Endothelial cell of umbilical vein (primary cell): ENCODE measurements around the gene PPP2R2D. TPM values are rescaled to one million over a fixed set of nuclear protein-coding genes. Genes with fewer than 3 reads are reported as not detected.

ENCODE experiments used
- BruUV-seq: library from RNA; stranded (reverse); fragments of 400-500 nt; replicated peaks from 2 replicates; lab custom pipeline; 2021; lab: Mats Ljungman, UMichigan
- CTCF ChIA-PET: fragments of 300-600, 350-600 bp; sonication (Branson Sonifier 250); formaldehyde crosslinking; loops from one replicate; lab custom pipeline; 2021; ENCODE audit warnings: antibody characterized with exemption, inconsistent platforms; lab: Charles Lee
- POLR2A ChIA-PET: fragments of 300-600, 350-600 bp; sonication (Branson Sonifier 250); formaldehyde crosslinking; loops from one replicate; lab custom pipeline; 2021; ENCODE audit warnings: antibody characterized with exemption, inconsistent platforms; lab: Charles Lee
- DNase-seq: peaks from one replicate; pipeline ENCODE4 v3.0.0-alpha.2; 2011; ENCODE audit warnings: low read depth, low spot score
- FAIRE-seq: peaks from 2 replicates; lab custom pipeline; 2011; peaks lifted over from hg19 to GRCh38; lab: Jason Lieb, UNC
- H2AFZ ChIP-seq: 2 replicates; pipeline ENCODE4 v1.6.0; 2012; ENCODE audit warnings: low read depth, low read length, control low read depth, inconsistent platforms
- H3K27ac ChIP-seq: 2 replicates; pipeline ENCODE4 v1.5.1; 2011; ENCODE audit warnings: low read depth, mild to moderate bottlenecking, control low read depth, low read length, moderate library complexity; ENCODE audit not compliant: insufficient read depth
- H3K27me3 ChIP-seq, 2 experiments: 2 replicates each; pipeline versions ENCODE4 v1.6.0 to v1.6.1; 2011; ENCODE audit warnings: low read length in 2 of 2, mixed read lengths in 1 of 2; ENCODE audit not compliant: control insufficient read depth in 2 of 2, insufficient read depth in 2 of 2
- H3K36me3 ChIP-seq, 2 experiments: 2 replicates in 1 of 2; 3 replicates in 1 of 2; pipeline ENCODE4 v1.5.1; 2011; ENCODE audit warnings: low read length in 2 of 2, mild to moderate bottlenecking in 1 of 2, moderate library complexity in 1 of 2; ENCODE audit not compliant: control insufficient read depth in 2 of 2, insufficient read depth in 2 of 2; ENCODE audit errors: extremely low read depth in 1 of 2
- H3K4me1 ChIP-seq: 3 replicates; pipeline ENCODE4 v1.5.1; 2011; ENCODE audit warnings: mild to moderate bottlenecking, low read length; ENCODE audit not compliant: control insufficient read depth, insufficient read depth; ENCODE audit errors: extremely low read depth
- H3K4me2 ChIP-seq: 2 replicates; pipeline ENCODE4 v1.6.1; 2011; ENCODE audit warnings: low read length, control low read depth, mixed read lengths; ENCODE audit not compliant: insufficient read depth
- H3K4me3 ChIP-seq, 3 experiments: fragments of 200-600 bp in 1 of 3; sonication (generic), shearing (Covaris generic) in 1 of 3; replicated peaks in 1 of 3; 2 replicates each; pipeline ENCODE4 v1.5.1; 2011 to 2016; ENCODE audit warnings: control low read depth in 3 of 3, low read length in 3 of 3, mild to moderate bottlenecking in 2 of 3, inconsistent platforms in 1 of 3, low read depth in 1 of 3, moderate library complexity in 1 of 3; ENCODE audit not compliant: insufficient read depth in 1 of 3
- H3K79me2 ChIP-seq: 2 replicates; pipeline ENCODE4 v1.6.0; 2012; ENCODE audit warnings: low read length, inconsistent platforms; ENCODE audit not compliant: control insufficient read depth, insufficient read depth
- H3K9ac ChIP-seq: replicated peaks from 2 replicates; pipeline ENCODE3; 2011; ENCODE audit warnings: low read length, control low read depth; ENCODE audit not compliant: insufficient read depth; ENCODE audit errors: extremely low read depth
- H3K9me1 ChIP-seq: replicated peaks from 3 replicates; pipeline ENCODE4 v1.6.0; 2011; ENCODE audit warnings: mild to moderate bottlenecking, low read length; ENCODE audit not compliant: control insufficient read depth, insufficient read depth; ENCODE audit errors: extremely low read depth
- H3K9me3 ChIP-seq: replicated peaks from 2 replicates; pipeline ENCODE4 v1.5.1; 2012; ENCODE audit warnings: low read length, inconsistent platforms; ENCODE audit not compliant: control insufficient read depth, insufficient read depth
- H4K20me1 ChIP-seq: replicated peaks from 2 replicates; pipeline ENCODE3; 2011; ENCODE audit warnings: mild to moderate bottlenecking, low read length; ENCODE audit not compliant: control insufficient read depth, insufficient read depth; ENCODE audit errors: extremely low read depth
- FOS ChIP-seq: IDR thresholded peaks from 2 replicates; pipeline ENCODE4 v1.6.1; 2011; ENCODE audit warnings: mild to moderate bottlenecking, low read length, moderate library complexity, borderline replicate concordance; ENCODE audit not compliant: insufficient read depth
- GATA2 ChIP-seq: IDR thresholded peaks from 2 replicates; pipeline ENCODE4 v1.7.0; 2011; ENCODE audit warnings: low read depth, mild to moderate bottlenecking, moderate library complexity, mixed read lengths, low read length; ENCODE audit not compliant: insufficient read length, insufficient read depth
- JUN ChIP-seq: IDR thresholded peaks from 2 replicates; pipeline ENCODE4 v1.6.1; 2011; ENCODE audit warnings: borderline replicate concordance, low read depth; ENCODE audit not compliant: insufficient read length, insufficient read depth
- MAX ChIP-seq: IDR thresholded peaks from 2 replicates; pipeline ENCODE4 v1.6.1; 2011; ENCODE audit not compliant: insufficient read depth, insufficient read length
- POLR2AphosphoS5 ChIP-seq: IDR thresholded peaks from 2 replicates; pipeline ENCODE4 v1.6.1; 2012; ENCODE audit warnings: low read depth, mild to moderate bottlenecking, control low read depth, low read length, moderate library complexity; ENCODE audit not compliant: insufficient read depth
- dilution Hi-C: fragments of 300-500 bp; cut with MboI; formaldehyde crosslinking; loops from one replicate; pipeline ENCODE4 v1.15.0; 2019; ENCODE audit warnings: low sequenced_read_pairs; ENCODE audit not compliant: extremely low pct_ligation_motif_present
- intact Hi-C: fragments of 100-400 bp; cut with micrococcal nuclease; formaldehyde crosslinking; loops from one replicate; pipeline ENCODE4 v1.10.0; 2022
- polyA plus RNA-seq, 4 experiments: library from polyadenylated mRNA; depleted of rRNA in 3 of 4; stranded (reverse) in 3 of 4; unstranded in 1 of 4; fragments of >200 nt; gene quantifications; 2 replicates each; pipeline versions ENCODE4 v1.2.1 to v1.2.3, GENCODE V29; 2011 to 2012; ENCODE audit warnings: missing spikeins in 1 of 4
- total RNA-seq: library from RNA; stranded (reverse); gene quantifications from 2 replicates; pipeline ENCODE4 v1.2.3, GENCODE V29; 2021
- TF ChIP-seq, protein P1 (sequence below), 2 donors: IDR thresholded peaks; 1 replicate in 1 of 2; 2 replicates in 1 of 2; pipeline ENCODE4 v1.5.1; 2011; ENCODE audit warnings: low read length in 2 of 2, mild to moderate bottlenecking in 2 of 2, moderate library complexity in 2 of 2, control low read depth in 1 of 2, inconsistent platforms in 1 of 2, low read depth in 1 of 2; ENCODE audit not compliant: insufficient read depth in 1 of 2; ENCODE audit errors: extremely low read depth in 1 of 2

The PPP2R2D gene
- total and polyA plus RNA-seq, 2 donors (not counting 3 experiments of a cell fraction or from before 2014, with no cell fraction given): 29.9 to 36.3 TPM

GRCh38 chr10:131944976-131945695 is 44.3 kb downstream of the PPP2R2D start:
- Histone ChIP-seq H3K36me3 (peaks cover 12 to 15% of the 10 kb centered on the region in 2 experiments), H3K27me3 (no peaks in the 10 kb centered on the region), H3K9me3 (no peaks in the 10 kb centered on the region), H3K4me3 (no peak overlapping the region), H3K9me1 (no peaks in the 10 kb centered on the region), H3K79me2 (peaks cover 20% of the 10 kb centered on the region), H3K27ac (peak overlapping the region; percentile 93), H4K20me1 (no peaks in the 10 kb centered on the region), H2AFZ (no peak overlapping the region), H3K9ac (no peak overlapping the region), H3K4me2 (no peak overlapping the region), H3K4me1 (peaks cover 39% of the 10 kb centered on the region)
- dilution Hi-C loops: no loop called here
- DNase-seq (no peak), FAIRE-seq (peak; percentile 52)
- ChIA-PET CTCF (interaction anchor here (0.8 to 4.3 kb wide), 11 partner anchors 8 to 78 kb away, joined by 3 to 20 read pairs (median 7); partner anchors contain the start of gene PPP2R2D), POLR2A (interaction anchor here (0.8 kb wide), 1 partner anchor 45 kb away, joined by 4 read pairs; no protein-coding TSS in a partner anchor)
- no peak for TF ChIP-seq GATA2
- TF ChIP-seq JUN: no peak
- no peak for TF ChIP-seq MAX
- TF ChIP-seq FOS: no peak
- no peak for TF ChIP-seq POLR2AphosphoS5
- TF ChIP-seq, protein P1, sequence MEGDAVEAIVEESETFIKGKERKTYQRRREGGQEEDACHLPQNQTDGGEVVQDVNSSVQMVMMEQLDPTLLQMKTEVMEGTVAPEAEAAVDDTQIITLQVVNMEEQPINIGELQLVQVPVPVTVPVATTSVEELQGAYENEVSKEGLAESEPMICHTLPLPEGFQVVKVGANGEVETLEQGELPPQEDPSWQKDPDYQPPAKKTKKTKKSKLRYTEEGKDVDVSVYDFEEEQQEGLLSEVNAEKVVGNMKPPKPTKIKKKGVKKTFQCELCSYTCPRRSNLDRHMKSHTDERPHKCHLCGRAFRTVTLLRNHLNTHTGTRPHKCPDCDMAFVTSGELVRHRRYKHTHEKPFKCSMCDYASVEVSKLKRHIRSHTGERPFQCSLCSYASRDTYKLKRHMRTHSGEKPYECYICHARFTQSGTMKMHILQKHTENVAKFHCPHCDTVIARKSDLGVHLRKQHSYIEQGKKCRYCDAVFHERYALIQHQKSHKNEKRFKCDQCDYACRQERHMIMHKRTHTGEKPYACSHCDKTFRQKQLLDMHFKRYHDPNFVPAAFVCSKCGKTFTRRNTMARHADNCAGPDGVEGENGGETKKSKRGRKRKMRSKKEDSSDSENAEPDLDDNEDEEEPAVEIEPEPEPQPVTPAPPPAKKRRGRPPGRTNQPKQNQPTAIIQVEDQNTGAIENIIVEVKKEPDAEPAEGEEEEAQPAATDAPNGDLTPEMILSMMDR (IDR thresholded peaks at IDR 0.05; ENCODE audit: extremely low read depth in 1 of 2, insufficient read depth in 1 of 2, low read depth in 1 of 2, low read length in 2 of 2): no peak
- no TSS peak for BruUV-seq
- intact Hi-C loops: no loop called here
